SK-N-SH treated with all-trans-retinoic acid at 6 μM for 48 hours (cell line): ENCODE measurements around the gene GLYAT.
A peak's percentile ranks its signal among the peaks of the same experiment; 100 is the strongest.

Experiments
- ATAC-seq: fragments of 200-7000 bp; cut with Tn5 transposase; 3 replicates; pipeline ENCODE4 v1.9.1; 2020; ENCODE audit warnings: mild to moderate bottlenecking, moderate library complexity
- ARNTL ChIP-seq: fragments of 450-650 bp; formaldehyde crosslinking; IDR thresholded peaks from 2 replicates; pipeline ENCODE4 v1.5.0; 2020; ENCODE audit warnings: low read depth, mild to moderate bottlenecking, moderate library complexity, borderline replicate concordance
- BACH2 ChIP-seq: fragments of 250-450 bp; sonication (Bioruptor Pico); IDR thresholded peaks from 2 replicates; pipeline ENCODE4 v1.9.0; 2021; ENCODE audit warnings: mild to moderate bottlenecking, borderline replicate concordance
- CSDC2 ChIP-seq: fragments of 250-450 bp; sonication (Bioruptor Pico); IDR thresholded peaks from 2 replicates; pipeline ENCODE4 v1.5.0; 2020; ENCODE audit warnings: mild to moderate bottlenecking, moderate library complexity
- ESRRG ChIP-seq: fragments of 250-450 bp; sonication (Bioruptor Pico); IDR thresholded peaks from 2 replicates; pipeline ENCODE4 v1.6.1; 2021; ENCODE audit warnings: mild to moderate bottlenecking
- GLIS3 ChIP-seq: fragments of 250-450 bp; sonication (Bioruptor Pico); IDR thresholded peaks from 2 replicates; pipeline ENCODE4 v1.5.0; 2020; ENCODE audit warnings: mild to moderate bottlenecking, moderate library complexity
- ISL1 ChIP-seq: fragments of 250-450 bp; sonication (Bioruptor Pico); IDR thresholded peaks from 2 replicates; pipeline ENCODE4 v2.1.2; 2022; ENCODE audit warnings: mild to moderate bottlenecking, moderate library complexity
- OSR1 ChIP-seq: fragments of 250-450 bp; sonication (Bioruptor Pico); IDR thresholded peaks from 2 replicates; pipeline ENCODE4 v1.8.0; 2022; ENCODE audit warnings: moderate library complexity, mild to moderate bottlenecking, inconsistent platforms
- RARB ChIP-seq: fragments of 250-450 bp; sonication (Bioruptor Pico); IDR thresholded peaks from 2 replicates; pipeline ENCODE4 v1.8.0; 2021; ENCODE audit warnings: mild to moderate bottlenecking, moderate library complexity
- SNAI2 ChIP-seq: fragments of 250-450 bp; sonication (Bioruptor Pico); IDR thresholded peaks from 2 replicates; pipeline ENCODE4 v1.5.0; 2020; ENCODE audit warnings: mild to moderate bottlenecking, moderate library complexity
- TCF4 ChIP-seq: fragments of 250-450 bp; sonication (Bioruptor Pico); IDR thresholded peaks from 2 replicates; pipeline ENCODE4 v1.8.0; 2021; ENCODE audit warnings: mild to moderate bottlenecking, moderate library complexity, borderline replicate concordance
- TOX ChIP-seq: fragments of 250-450 bp; sonication (Bioruptor Pico); IDR thresholded peaks from 2 replicates; pipeline ENCODE4 v1.8.0; 2021; ENCODE audit warnings: mild to moderate bottlenecking, moderate library complexity, borderline replicate concordance
- ZC3H10 ChIP-seq: fragments of 250-450 bp; sonication (Bioruptor Pico); IDR thresholded peaks from 2 replicates; pipeline ENCODE4 v1.5.1; 2021; ENCODE audit warnings: mild to moderate bottlenecking, moderate library complexity
- ZFP3 ChIP-seq: fragments of 250-450 bp; sonication (Bioruptor Pico); IDR thresholded peaks from 2 replicates; pipeline ENCODE4 v1.5.0; 2020; ENCODE audit warnings: mild to moderate bottlenecking, moderate library complexity
- ZFP30 ChIP-seq: fragments of 450-650 bp; formaldehyde crosslinking; IDR thresholded peaks from 2 replicates; pipeline ENCODE4 v1.5.0; 2022; ENCODE audit warnings: mild to moderate bottlenecking, moderate library complexity
- ZNF565 ChIP-seq: fragments of 450-650 bp; formaldehyde crosslinking; conservative IDR thresholded peaks from 2 replicates; pipeline ENCODE4 v1.5.0; 2020; ENCODE audit warnings: low read depth, mild to moderate bottlenecking, moderate library complexity
- ZNF70 ChIP-seq: fragments of 450-650 bp; formaldehyde crosslinking; IDR thresholded peaks from 2 replicates; pipeline ENCODE4 v1.5.0; 2020; ENCODE audit warnings: mild to moderate bottlenecking, moderate library complexity
- ZNF8 ChIP-seq: fragments of 450-650 bp; formaldehyde crosslinking; IDR thresholded peaks from 2 replicates; pipeline ENCODE4 v1.5.0; 2020; ENCODE audit warnings: mild to moderate bottlenecking, moderate library complexity
- TF ChIP-seq, protein P1 (sequence below): fragments of 250-450 bp; sonication (Bioruptor Pico); IDR thresholded peaks from 2 replicates; pipeline ENCODE4 v1.8.0; 2021; ENCODE audit warnings: low read depth, mild to moderate bottlenecking, moderate library complexity, borderline replicate concordance
- TF ChIP-seq, protein P2 (sequence below): fragments of 250-450 bp; sonication (Bioruptor Pico); IDR thresholded peaks from 2 replicates; pipeline ENCODE4 v1.5.0; 2020; ENCODE audit warnings: mild to moderate bottlenecking, moderate library complexity
- TF ChIP-seq, protein P3 (sequence below): fragments of 250-450 bp; sonication (Bioruptor Pico); IDR thresholded peaks from 2 replicates; pipeline ENCODE4 v1.8.0; 2020; ENCODE audit warnings: mild to moderate bottlenecking, moderate library complexity, borderline replicate concordance
- TF ChIP-seq, protein P4 (sequence below): fragments of 250-450 bp; sonication (Bioruptor Pico); IDR thresholded peaks from 2 replicates; pipeline ENCODE4 v1.5.1; 2021; ENCODE audit warnings: mild to moderate bottlenecking, moderate library complexity

GLYAT gene

DNA sequence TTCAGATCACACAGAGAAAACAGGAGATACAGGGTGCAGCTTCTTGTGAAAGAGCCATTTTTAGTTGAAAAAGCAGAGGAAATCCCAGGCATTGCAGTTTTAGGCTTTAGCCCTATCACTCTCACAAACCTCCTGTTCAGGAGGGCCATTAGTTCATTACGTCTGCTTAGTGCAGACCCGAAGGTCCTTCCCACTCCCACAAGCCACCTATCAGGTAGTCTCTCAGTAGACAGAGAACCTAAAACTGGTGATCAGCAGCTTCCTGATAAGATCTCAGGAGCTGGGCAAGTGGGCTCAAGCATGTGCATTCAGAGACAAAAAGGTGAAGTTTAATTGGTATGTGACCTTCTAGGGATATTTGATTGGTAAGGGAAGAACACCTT lies 4.3 kb downstream of the GLYAT start:
- TF ChIP-seq BACH2 = no peak
- TF ChIP-seq, protein P1, sequence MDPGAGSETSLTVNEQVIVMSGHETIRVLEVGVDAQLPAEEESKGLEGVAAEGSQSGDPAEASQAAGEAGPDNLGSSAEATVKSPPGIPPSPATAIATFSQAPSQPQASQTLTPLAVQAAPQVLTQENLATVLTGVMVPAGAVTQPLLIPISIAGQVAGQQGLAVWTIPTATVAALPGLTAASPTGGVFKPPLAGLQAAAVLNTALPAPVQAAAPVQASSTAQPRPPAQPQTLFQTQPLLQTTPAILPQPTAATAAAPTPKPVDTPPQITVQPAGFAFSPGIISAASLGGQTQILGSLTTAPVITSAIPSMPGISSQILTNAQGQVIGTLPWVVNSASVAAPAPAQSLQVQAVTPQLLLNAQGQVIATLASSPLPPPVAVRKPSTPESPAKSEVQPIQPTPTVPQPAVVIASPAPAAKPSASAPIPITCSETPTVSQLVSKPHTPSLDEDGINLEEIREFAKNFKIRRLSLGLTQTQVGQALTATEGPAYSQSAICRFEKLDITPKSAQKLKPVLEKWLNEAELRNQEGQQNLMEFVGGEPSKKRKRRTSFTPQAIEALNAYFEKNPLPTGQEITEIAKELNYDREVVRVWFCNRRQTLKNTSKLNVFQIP (CRISPR knock-in tag) = no peak
- TF ChIP-seq, protein P2, sequence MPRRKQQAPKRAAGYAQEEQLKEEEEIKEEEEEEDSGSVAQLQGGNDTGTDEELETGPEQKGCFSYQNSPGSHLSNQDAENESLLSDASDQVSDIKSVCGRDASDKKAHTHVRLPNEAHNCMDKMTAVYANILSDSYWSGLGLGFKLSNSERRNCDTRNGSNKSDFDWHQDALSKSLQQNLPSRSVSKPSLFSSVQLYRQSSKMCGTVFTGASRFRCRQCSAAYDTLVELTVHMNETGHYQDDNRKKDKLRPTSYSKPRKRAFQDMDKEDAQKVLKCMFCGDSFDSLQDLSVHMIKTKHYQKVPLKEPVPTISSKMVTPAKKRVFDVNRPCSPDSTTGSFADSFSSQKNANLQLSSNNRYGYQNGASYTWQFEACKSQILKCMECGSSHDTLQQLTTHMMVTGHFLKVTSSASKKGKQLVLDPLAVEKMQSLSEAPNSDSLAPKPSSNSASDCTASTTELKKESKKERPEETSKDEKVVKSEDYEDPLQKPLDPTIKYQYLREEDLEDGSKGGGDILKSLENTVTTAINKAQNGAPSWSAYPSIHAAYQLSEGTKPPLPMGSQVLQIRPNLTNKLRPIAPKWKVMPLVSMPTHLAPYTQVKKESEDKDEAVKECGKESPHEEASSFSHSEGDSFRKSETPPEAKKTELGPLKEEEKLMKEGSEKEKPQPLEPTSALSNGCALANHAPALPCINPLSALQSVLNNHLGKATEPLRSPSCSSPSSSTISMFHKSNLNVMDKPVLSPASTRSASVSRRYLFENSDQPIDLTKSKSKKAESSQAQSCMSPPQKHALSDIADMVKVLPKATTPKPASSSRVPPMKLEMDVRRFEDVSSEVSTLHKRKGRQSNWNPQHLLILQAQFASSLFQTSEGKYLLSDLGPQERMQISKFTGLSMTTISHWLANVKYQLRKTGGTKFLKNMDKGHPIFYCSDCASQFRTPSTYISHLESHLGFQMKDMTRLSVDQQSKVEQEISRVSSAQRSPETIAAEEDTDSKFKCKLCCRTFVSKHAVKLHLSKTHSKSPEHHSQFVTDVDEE (CRISPR knock-in tag) = no peak
- TF ChIP-seq GLIS3 = no peak
- TF ChIP-seq, all 23 proteins: peak for 0
- ATAC-seq = no peak

DNA sequence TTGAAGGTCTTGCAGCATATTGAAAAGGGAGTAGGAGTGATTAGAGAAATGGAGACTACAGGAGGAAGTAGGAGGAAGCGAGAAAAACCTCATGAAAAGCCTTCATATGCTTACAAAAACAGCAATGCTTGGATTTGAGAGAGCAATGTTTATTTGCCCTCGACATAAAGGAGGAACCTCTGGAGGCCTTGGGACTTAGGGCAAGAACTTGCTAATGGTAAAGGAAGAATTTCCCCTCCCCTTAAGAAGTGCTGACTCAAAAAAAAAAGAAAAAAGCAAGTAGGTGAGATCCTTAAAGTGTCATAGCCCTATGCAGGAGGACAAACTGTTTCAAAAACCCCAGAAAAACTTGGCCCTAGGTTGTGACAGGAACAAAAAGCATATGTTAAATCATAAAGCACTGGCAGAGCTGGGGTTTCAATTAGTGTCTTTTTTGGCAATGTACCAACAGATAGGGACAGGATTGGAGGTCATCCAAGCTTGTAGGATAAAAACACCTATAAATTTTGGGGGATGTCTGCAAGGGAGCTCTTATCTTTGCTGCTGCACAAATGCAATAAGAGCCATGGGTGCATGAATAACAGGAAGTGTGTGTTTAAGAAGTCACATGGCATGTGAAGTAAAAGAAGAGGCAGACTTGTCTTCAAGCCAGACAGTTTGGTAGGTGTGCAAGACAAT lies 4.9 kb downstream of the GLYAT start:
- TF ChIP-seq ZNF70 (peak; percentile 82; the same call in 1 of the 2 replicates), TOX (CRISPR knock-in tag) (no peak), GLIS3 (no peak), ARNTL (CRISPR knock-in tag) (no peak), ZNF8 (no peak), BACH2 (no peak), ZNF565 (CRISPR knock-in tag) (no peak), ISL1 (peak; percentile 50), RARB (CRISPR knock-in tag) (no peak), OSR1 (no peak), TCF4 (CRISPR knock-in tag) (0 out of 2 replicates have a peak, but pooled peaks have one; percentile 20), SNAI2 (CRISPR knock-in tag) (no peak), ZFP30 (no peak), ZFP3 (CRISPR knock-in tag) (no peak), ZC3H10 (CRISPR knock-in tag) (no peak), CSDC2 (no peak), ESRRG (no peak)
- TF ChIP-seq, protein P3, sequence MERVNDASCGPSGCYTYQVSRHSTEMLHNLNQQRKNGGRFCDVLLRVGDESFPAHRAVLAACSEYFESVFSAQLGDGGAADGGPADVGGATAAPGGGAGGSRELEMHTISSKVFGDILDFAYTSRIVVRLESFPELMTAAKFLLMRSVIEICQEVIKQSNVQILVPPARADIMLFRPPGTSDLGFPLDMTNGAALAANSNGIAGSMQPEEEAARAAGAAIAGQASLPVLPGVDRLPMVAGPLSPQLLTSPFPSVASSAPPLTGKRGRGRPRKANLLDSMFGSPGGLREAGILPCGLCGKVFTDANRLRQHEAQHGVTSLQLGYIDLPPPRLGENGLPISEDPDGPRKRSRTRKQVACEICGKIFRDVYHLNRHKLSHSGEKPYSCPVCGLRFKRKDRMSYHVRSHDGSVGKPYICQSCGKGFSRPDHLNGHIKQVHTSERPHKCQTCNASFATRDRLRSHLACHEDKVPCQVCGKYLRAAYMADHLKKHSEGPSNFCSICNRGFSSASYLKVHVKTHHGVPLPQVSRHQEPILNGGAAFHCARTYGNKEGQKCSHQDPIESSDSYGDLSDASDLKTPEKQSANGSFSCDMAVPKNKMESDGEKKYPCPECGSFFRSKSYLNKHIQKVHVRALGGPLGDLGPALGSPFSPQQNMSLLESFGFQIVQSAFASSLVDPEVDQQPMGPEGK (CRISPR knock-in tag) = no peak
- TF ChIP-seq, protein P2 (CRISPR knock-in tag) = no peak
- TF ChIP-seq, protein P1 (CRISPR knock-in tag) = no peak
- TF ChIP-seq, protein P4, sequence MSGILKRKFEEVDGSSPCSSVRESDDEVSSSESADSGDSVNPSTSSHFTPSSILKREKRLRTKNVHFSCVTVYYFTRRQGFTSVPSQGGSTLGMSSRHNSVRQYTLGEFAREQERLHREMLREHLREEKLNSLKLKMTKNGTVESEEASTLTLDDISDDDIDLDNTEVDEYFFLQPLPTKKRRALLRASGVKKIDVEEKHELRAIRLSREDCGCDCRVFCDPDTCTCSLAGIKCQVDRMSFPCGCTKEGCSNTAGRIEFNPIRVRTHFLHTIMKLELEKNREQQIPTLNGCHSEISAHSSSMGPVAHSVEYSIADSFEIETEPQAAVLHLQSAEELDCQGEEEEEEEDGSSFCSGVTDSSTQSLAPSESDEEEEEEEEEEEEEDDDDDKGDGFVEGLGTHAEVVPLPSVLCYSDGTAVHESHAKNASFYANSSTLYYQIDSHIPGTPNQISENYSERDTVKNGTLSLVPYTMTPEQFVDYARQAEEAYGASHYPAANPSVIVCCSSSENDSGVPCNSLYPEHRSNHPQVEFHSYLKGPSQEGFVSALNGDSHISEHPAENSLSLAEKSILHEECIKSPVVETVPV (CRISPR knock-in tag) = no peak
- ATAC-seq = no peak
